ENCODE data around the gene RPL31. TPM values are rescaled to one million over a fixed set of nuclear protein-coding genes. Genes with fewer than 3 reads are reported as not detected.

Gene RPL31
- total RNA-seq, 3 donors from 2014 or later (not counting 1 experiment from before 2014, with no cell fraction given): 797 to 996 (median 940) TPM

DNA sequence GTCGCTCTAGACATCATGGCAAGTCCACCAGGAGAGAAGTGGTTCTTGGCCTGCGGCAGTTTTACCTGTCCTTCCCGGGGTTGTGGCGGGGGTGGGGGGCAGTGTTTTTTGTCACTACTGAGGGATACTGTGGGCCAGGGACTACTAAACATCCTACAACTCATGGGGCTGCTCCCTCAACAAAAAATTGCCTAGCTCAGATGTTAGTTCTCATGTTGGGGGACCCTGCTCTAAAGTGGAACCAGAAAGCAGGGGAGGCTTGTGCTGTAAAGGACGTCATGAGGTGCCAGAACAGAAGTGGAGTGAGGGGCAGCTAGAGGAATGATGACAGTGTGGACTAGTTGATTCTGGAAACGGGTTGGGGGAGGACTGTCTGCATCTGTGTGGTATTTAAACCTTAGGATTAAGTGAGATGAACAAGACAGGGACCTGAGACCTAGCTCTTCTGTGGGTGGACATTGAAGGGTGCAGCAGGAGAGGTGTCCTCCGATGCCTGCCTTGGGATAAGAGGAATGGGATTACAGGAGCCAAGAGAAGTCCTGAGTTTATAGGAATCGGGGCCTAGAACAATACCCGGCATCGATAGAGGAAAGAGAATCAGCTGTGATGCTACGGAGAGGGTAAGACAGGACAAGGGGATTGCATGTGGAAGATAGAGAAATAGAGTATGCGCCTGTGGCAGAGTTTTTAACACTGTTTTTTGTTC, 2.7 kb downstream of the RPL31 start:
- peaks cover 32% of the 10 kb centered on the region for H3K36me3 Mint-ChIP-seq
- TF ChIP-seq, protein P1, sequence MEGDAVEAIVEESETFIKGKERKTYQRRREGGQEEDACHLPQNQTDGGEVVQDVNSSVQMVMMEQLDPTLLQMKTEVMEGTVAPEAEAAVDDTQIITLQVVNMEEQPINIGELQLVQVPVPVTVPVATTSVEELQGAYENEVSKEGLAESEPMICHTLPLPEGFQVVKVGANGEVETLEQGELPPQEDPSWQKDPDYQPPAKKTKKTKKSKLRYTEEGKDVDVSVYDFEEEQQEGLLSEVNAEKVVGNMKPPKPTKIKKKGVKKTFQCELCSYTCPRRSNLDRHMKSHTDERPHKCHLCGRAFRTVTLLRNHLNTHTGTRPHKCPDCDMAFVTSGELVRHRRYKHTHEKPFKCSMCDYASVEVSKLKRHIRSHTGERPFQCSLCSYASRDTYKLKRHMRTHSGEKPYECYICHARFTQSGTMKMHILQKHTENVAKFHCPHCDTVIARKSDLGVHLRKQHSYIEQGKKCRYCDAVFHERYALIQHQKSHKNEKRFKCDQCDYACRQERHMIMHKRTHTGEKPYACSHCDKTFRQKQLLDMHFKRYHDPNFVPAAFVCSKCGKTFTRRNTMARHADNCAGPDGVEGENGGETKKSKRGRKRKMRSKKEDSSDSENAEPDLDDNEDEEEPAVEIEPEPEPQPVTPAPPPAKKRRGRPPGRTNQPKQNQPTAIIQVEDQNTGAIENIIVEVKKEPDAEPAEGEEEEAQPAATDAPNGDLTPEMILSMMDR (IDR thresholded peaks at IDR 0.05): no peak
- WGBS (ENCODE audit: insufficient coverage): 87% methylated on average over 9 of the region's 12 CpGs
- H3K27me3 Mint-ChIP-seq (ENCODE audit: low read depth in 2 of 2): peaks cover 0 to 2% of the 10 kb centered on the region in 2 donors
- Histone ChIP-seq H3K4me1 (ENCODE audit: control insufficient read depth, insufficient read depth, low read length) (peaks cover 25% of the 10 kb centered on the region), H3K9me3 (ENCODE audit: control insufficient read depth, insufficient read depth, low read length) (no peaks in the 10 kb centered on the region), H3K4me3 (ENCODE audit: low read length) (no peak overlapping the region), H3K27me3 (ENCODE audit: control insufficient read depth, insufficient read depth, low read length) (no peaks in the 10 kb centered on the region), H3K36me3 (ENCODE audit: control insufficient read depth, insufficient read depth, low read length) (peaks cover 49% of the 10 kb centered on the region), H3K27ac (ENCODE audit: low read length) (no peak overlapping the region)
- H3K9me3 Mint-ChIP-seq: no peaks in the 10 kb centered on the region
- ATAC-seq: no peak
- no peak for DNase-seq
- H3K27ac Mint-ChIP-seq: peak overlapping the region; percentile 91 to 93
- peak overlapping the region; percentile 10 for H3K4me3 Mint-ChIP-seq
- intact Hi-C loops (cut with micrococcal nuclease): loop anchor here (5.0 kb wide), 2 partner anchors 422 to 587 kb away; partner anchors contain the start of gene CHST10
- peaks cover 43 to 60% of the 10 kb centered on the region in 2 donors for H3K4me1 Mint-ChIP-seq

DNA sequence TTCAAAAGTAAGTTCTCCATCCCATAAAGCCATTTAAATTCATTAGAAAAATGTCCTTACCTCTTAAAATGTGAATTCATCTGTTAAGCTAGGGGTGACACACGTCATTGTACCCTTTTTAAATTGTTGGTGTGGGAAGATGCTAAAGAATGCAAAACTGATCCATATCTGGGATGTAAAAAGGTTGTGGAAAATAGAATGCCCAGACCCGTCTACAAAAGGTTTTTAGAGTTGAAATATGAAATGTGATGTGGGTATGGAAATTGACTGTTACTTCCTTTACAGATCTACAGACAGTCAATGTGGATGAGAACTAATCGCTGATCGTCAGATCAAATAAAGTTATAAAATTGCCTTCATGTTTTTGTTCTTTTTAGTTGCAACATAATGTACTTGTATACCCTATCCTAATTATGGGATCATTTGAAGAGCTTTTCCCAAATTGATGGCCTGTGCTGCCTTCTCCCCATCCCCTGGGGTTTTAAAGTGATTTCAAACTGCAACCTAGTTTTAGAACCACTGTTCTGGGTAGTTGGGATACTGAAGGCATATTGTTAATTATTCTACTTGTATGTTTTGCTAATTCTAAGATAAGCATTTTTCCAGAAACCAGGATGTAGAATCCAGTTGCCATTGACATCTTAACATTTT, 4.1 kb downstream of the RPL31 start:
- Mint-ChIP-seq H3K9me3 (no peaks in the 10 kb centered on the region), H3K27ac (peak overlapping the region; percentile 34 to 93), H3K4me1 (peaks cover 43 to 64% of the 10 kb centered on the region in 2 donors), H3K4me3 (no peak overlapping the region), H3K36me3 (peaks cover 32% of the 10 kb centered on the region), H3K27me3 (ENCODE audit: low read depth in 2 of 2) (no peaks in the 10 kb centered on the region)
- TF ChIP-seq, protein P1 (IDR thresholded peaks at IDR 0.05): no peak
- 88% methylated on average over 4 of the region's 4 CpGs for WGBS (ENCODE audit: insufficient coverage)
- no peaks in the 10 kb centered on the region for H3K27me3 ChIP-seq (ENCODE audit: control insufficient read depth, insufficient read depth, low read length)
- H3K4me3 ChIP-seq (ENCODE audit: low read length): no peak overlapping the region
- intact Hi-C loops (cut with micrococcal nuclease): no loop called here
- H3K9me3 ChIP-seq (ENCODE audit: control insufficient read depth, insufficient read depth, low read length): no peaks in the 10 kb centered on the region
- ATAC-seq: no peak
- peaks cover 54% of the 10 kb centered on the region for H3K36me3 ChIP-seq (ENCODE audit: control insufficient read depth, insufficient read depth, low read length)
- H3K27ac ChIP-seq (ENCODE audit: low read length): no peak overlapping the region
- no peak for DNase-seq
- peaks cover 25% of the 10 kb centered on the region for H3K4me1 ChIP-seq (ENCODE audit: control insufficient read depth, insufficient read depth, low read length)

DNA sequence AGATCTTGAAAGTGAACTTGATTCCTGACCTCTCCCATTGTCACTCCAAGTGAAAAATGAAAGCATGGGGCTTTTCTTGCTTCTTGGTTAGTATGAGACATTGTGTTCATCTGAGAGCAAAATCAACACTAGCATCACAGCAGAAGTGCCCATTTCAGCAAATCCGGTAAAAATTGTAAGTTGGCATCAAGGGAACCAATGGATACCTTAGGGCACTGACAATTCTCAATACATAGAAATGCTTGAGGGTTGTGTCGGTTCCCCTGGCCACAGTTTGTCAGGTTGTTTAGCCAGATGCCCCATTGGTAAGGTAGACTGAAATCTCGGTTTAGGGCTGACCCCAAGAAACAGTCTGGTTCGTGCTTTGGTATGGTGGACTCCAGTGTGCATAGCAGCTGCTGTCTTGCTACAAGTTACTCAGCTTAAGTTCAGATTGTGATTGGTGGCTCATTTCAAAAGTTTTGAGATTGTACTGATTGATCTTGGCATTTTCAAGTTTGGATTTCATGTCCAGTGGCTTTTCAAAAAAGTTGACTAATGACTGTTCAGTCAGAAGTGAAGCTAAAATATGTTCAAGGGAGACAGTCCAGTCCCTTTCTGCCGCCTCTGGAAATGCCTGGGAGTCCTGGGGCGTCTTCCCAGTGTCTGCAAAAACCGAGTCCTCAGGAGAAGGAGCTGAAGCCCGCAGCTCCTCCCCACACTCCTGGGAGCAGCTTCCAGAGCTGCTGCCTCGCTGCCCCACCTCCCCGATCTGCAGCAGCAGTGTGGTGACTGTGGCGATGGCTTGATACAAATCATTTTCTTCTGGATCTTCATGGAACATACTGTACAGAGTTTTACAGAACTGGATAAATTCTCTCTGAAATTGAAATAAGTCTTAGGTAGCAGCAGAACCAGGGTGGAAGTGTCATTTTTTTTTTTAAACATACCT, 5.6 kb downstream of the RPL31 start:
- Mint-ChIP-seq H3K27ac (peak overlapping the region; percentile 19 to 59), H3K4me1 (peaks cover 41 to 59% of the 10 kb centered on the region in 2 donors), H3K36me3 (peaks cover 32% of the 10 kb centered on the region), H3K4me3 (no peak overlapping the region), H3K27me3 (ENCODE audit: low read depth in 2 of 2) (no peaks in the 10 kb centered on the region), H3K9me3 (no peaks in the 10 kb centered on the region)
- no peaks in the 10 kb centered on the region for H3K9me3 ChIP-seq (ENCODE audit: control insufficient read depth, insufficient read depth, low read length)
- no peaks in the 10 kb centered on the region for H3K27me3 ChIP-seq (ENCODE audit: control insufficient read depth, insufficient read depth, low read length)
- intact Hi-C loops (cut with micrococcal nuclease): no loop called here
- no peak overlapping the region for H3K4me3 ChIP-seq (ENCODE audit: low read length)
- peaks cover 19% of the 10 kb centered on the region for H3K4me1 ChIP-seq (ENCODE audit: control insufficient read depth, insufficient read depth, low read length)
- no peak overlapping the region for H3K27ac ChIP-seq (ENCODE audit: low read length)
- ATAC-seq: no peak
- no peak for DNase-seq
- 92% methylated on average over 11 of the region's 11 CpGs for WGBS (ENCODE audit: insufficient coverage)
- TF ChIP-seq, protein P1 (IDR thresholded peaks at IDR 0.05): no peak
- H3K36me3 ChIP-seq (ENCODE audit: control insufficient read depth, insufficient read depth, low read length): peaks cover 62% of the 10 kb centered on the region

Data from natural killer cell (primary cell).